MM.1S (cell line): ENCODE data around the gene BRMS1L.

Experiments used
- EZH2 ChIP-seq: fragments of 300-600 bp; sonication (generic); optimal IDR thresholded peaks from 2 replicates; pipeline ENCODE3; 2017; ENCODE audit warnings: low read depth, mild to moderate bottlenecking, antibody characterized with exemption, low read length, mixed read lengths
- TF ChIP-seq, protein P1 (sequence below): fragments of 300-600 bp; sonication (generic); IDR thresholded peaks from 2 replicates; pipeline ENCODE4 v1.5.1; 2016; ENCODE audit warnings: antibody characterized with exemption, low read length, mixed read lengths

DNA sequence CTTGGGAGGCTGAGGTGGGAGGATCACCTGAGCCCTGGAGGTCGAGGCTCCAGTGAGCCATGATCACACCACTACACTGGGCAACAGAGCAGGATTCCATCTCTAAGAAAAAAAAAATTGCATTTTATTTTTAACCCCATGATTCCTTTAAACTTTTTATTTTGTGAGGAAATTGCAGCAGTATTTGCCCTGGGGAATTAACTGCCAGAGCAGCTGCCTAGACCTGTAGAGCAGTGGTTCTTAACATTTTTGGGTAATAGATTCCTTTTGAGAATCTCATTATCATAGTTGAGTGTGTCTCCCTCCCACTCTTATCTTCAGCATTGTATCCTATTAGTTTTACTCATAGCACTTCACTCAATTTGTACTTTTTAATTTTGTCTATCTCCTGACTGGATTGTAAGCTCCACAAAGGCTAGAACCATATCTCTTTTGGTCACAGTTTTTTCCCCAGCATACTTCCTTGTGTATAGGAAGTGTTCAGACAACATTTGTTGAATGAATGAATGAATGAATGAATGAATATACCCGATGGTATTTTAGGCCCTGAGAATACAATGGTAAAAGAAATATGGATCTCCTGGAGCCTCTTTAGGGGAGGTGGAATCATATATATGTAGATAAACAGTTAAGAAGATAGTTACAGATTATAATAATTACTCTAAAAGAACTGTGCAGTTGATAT, 40.6 kb downstream of the BRMS1L start:
- TF ChIP-seq, protein P1, sequence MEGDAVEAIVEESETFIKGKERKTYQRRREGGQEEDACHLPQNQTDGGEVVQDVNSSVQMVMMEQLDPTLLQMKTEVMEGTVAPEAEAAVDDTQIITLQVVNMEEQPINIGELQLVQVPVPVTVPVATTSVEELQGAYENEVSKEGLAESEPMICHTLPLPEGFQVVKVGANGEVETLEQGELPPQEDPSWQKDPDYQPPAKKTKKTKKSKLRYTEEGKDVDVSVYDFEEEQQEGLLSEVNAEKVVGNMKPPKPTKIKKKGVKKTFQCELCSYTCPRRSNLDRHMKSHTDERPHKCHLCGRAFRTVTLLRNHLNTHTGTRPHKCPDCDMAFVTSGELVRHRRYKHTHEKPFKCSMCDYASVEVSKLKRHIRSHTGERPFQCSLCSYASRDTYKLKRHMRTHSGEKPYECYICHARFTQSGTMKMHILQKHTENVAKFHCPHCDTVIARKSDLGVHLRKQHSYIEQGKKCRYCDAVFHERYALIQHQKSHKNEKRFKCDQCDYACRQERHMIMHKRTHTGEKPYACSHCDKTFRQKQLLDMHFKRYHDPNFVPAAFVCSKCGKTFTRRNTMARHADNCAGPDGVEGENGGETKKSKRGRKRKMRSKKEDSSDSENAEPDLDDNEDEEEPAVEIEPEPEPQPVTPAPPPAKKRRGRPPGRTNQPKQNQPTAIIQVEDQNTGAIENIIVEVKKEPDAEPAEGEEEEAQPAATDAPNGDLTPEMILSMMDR, result no peak
- TF ChIP-seq EZH2, result no peak
